Spleen (tissue), 7 donors: Measurements from ENCODE around the gene PRXL2C.

Experiments used
- POLR2A ChIP-seq, 3 donors: fragments of 450-650 bp; IDR thresholded peaks; one replicate each; pipeline ENCODE4 v1.5.1; 2017; ENCODE audit warnings: antibody characterized with exemption in 3 of 3, mild to moderate bottlenecking in 1 of 3
- POLR2AphosphoS5 ChIP-seq, 3 donors: sonication (generic); formaldehyde crosslinking; IDR thresholded peaks; one replicate each; pipeline ENCODE4 v1.5.1; 2017; ENCODE audit warnings: antibody characterized with exemption in 3 of 3
- TF ChIP-seq, protein P1 (sequence below), 11 experiments: fragments of 200-600 bp in 7 of 11; fragments of 450-650 bp in 4 of 11; sonication (generic) in 4 of 11; IDR thresholded peaks in 8 of 11; conservative IDR thresholded peaks in 3 of 11; 1 replicate in 7 of 11; 2 replicates in 4 of 11; pipeline versions ENCODE4 v1.4.0 to v1.8.0; 2016 to 2021; ENCODE audit warnings: antibody characterized with exemption in 11 of 11, inconsistent platforms in 4 of 11, mild to moderate bottlenecking in 1 of 11
- donor health status: DM: no; HTN: no; CAD: no; lungs with moderate emphysema.
- donor health status: DM: no; HTN: no; CAD: no.
- donor health status: DM: no; HTN: no; CAD: no.

DNA sequence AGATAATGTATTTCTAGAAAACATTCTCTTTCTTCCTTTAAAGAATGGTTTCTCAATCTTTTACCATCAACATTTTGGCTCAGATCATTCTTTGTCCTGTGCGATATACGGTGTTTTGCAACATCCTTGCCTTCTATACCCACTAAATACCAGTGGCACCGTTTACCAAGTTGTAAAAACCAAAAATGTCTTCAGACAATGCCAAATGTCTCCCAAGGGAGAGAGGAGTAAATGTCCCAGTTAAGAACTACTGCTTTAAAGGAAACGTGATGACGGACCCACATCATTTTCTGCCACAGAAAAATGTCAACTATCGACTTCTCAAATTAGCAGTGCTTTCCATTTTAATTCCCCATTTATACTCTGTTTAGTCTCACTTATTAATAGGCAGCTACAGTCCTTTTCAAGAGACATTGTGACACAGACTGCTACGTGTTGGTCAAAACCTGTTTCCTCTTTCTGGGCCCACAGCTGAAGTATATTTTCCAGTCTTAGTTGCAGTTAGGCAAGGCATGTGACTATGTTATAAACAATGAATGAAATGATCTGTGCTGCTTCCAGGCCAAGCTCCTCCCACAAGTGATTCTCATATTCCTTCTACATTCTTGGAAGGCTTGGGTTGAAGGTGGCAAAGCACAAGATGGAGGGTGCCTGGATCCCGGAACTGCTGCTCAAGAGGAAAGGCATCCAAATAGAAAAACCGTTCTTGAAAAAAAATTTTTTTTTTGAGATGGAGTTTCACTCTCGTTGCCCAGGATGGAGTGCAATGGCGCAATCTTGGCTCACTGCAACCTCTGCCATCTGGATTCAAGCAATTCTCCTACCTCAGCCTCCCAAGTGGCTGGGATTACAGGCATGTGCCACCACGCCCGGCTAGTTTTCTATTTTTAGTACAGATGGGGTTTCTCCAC lies 8.8 kb downstream of the PRXL2C start:
- TF ChIP-seq, protein P1, sequence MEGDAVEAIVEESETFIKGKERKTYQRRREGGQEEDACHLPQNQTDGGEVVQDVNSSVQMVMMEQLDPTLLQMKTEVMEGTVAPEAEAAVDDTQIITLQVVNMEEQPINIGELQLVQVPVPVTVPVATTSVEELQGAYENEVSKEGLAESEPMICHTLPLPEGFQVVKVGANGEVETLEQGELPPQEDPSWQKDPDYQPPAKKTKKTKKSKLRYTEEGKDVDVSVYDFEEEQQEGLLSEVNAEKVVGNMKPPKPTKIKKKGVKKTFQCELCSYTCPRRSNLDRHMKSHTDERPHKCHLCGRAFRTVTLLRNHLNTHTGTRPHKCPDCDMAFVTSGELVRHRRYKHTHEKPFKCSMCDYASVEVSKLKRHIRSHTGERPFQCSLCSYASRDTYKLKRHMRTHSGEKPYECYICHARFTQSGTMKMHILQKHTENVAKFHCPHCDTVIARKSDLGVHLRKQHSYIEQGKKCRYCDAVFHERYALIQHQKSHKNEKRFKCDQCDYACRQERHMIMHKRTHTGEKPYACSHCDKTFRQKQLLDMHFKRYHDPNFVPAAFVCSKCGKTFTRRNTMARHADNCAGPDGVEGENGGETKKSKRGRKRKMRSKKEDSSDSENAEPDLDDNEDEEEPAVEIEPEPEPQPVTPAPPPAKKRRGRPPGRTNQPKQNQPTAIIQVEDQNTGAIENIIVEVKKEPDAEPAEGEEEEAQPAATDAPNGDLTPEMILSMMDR (IDR thresholded peaks at IDR 0.05 in 8 of 11, conservative IDR thresholded peaks at IDR 0.05 in 3 of 11), result no peak
- TF ChIP-seq POLR2A (IDR thresholded peaks at IDR 0.05), result no peak
- no peak for TF ChIP-seq POLR2AphosphoS5 (IDR thresholded peaks at IDR 0.05)
